WTC11 (cell line): ENCODE measurements around the gene MOB2. TPM values are rescaled to one million over a fixed set of nuclear protein-coding genes. Genes with fewer than 3 reads are reported as not detected.

Source experiments
- ATAC-seq: fragments of 200-7000 bp; cut with Tn5 transposase; 2 replicates; pipeline ENCODE4 v1.10.0; 2021; ENCODE audit warnings: mild to moderate bottlenecking, moderate library complexity
- CTCF ChIA-PET: fragments of 300-600 bp; sonication (Branson Sonifier 250); formaldehyde crosslinking; loops from one replicate; lab custom pipeline; 2021; ENCODE audit warnings: antibody characterized with exemption; lab: Charles Lee
- POLR2A ChIA-PET: fragments of 350-600 bp; sonication (Branson Sonifier 250); formaldehyde crosslinking; loops from one replicate; lab custom pipeline; 2021; ENCODE audit warnings: antibody characterized with exemption; lab: Charles Lee
- DNase-seq: peaks from one replicate; pipeline ENCODE4 v3.0.0; 2021; ENCODE audit warnings: low spot score
- H3K27ac Mint-ChIP-seq: 2 replicates; pipeline ENCODE4 v1.8.0; 2021; ENCODE audit warnings: mixed read lengths
- H3K27me3 Mint-ChIP-seq: 2 replicates; pipeline ENCODE4 v1.8.0; 2021; ENCODE audit warnings: low read depth, mild to moderate bottlenecking, moderate library complexity, mixed read lengths
- H3K36me3 Mint-ChIP-seq: 2 replicates; pipeline ENCODE4 v1.8.0; 2021; ENCODE audit warnings: mixed read lengths
- H3K4me1 Mint-ChIP-seq: 2 replicates; pipeline ENCODE4 v1.8.0; 2022; ENCODE audit warnings: mixed read lengths
- H3K4me3 Mint-ChIP-seq: 2 replicates; pipeline ENCODE4 v1.8.0; 2021; ENCODE audit warnings: mild to moderate bottlenecking, moderate library complexity, mixed read lengths
- H3K9me3 Mint-ChIP-seq: 2 replicates; pipeline ENCODE4 v1.8.0; 2021; ENCODE audit warnings: mixed read lengths
- ATF2 ChIP-seq: sonication (generic); formaldehyde crosslinking; IDR thresholded peaks from 2 replicates; pipeline ENCODE4 v1.8.1; 2022; ENCODE audit warnings: low read depth, missing genetic modification reagents, borderline replicate concordance
- CBFB ChIP-seq: sonication (generic); formaldehyde crosslinking; IDR thresholded peaks from 2 replicates; pipeline ENCODE4 v1.8.1; 2022; ENCODE audit warnings: mild to moderate bottlenecking, low read depth, missing genetic modification reagents
- E2F1 ChIP-seq: sonication (generic); formaldehyde crosslinking; IDR thresholded peaks from 2 replicates; pipeline ENCODE4 v1.8.0; 2022; ENCODE audit warnings: mild to moderate bottlenecking, missing genetic modification reagents
- ERG ChIP-seq: fragments of 250-450 bp; sonication (Bioruptor Pico); IDR thresholded peaks from 2 replicates; pipeline ENCODE4 v1.8.0; 2021; ENCODE audit warnings: mild to moderate bottlenecking
- ESRRA ChIP-seq: sonication (generic); formaldehyde crosslinking; IDR thresholded peaks from 2 replicates; pipeline ENCODE4 v1.8.1; 2022; ENCODE audit warnings: mild to moderate bottlenecking, missing genetic modification reagents, borderline replicate concordance
- ETV6 ChIP-seq: sonication (generic); formaldehyde crosslinking; IDR thresholded peaks from 2 replicates; pipeline ENCODE4 v1.8.1; 2022; ENCODE audit warnings: mild to moderate bottlenecking, missing genetic modification reagents
- FOXJ3 ChIP-seq: sonication (generic); formaldehyde crosslinking; IDR thresholded peaks from 2 replicates; pipeline ENCODE4 v1.9.0; 2021; ENCODE audit warnings: missing genetic modification reagents, mild to moderate bottlenecking, borderline replicate concordance
- FOXP1 ChIP-seq: sonication (generic); formaldehyde crosslinking; IDR thresholded peaks from 2 replicates; pipeline ENCODE4 v1.8.0; 2022; ENCODE audit warnings: missing genetic modification reagents, mild to moderate bottlenecking, moderate library complexity, borderline replicate concordance
- GABPB1 ChIP-seq: sonication (generic); formaldehyde crosslinking; IDR thresholded peaks from 2 replicates; pipeline ENCODE4 v1.8.1; 2023; ENCODE audit warnings: mild to moderate bottlenecking, missing genetic modification reagents
- GRHL2 ChIP-seq: fragments of 250-450 bp; sonication (Bioruptor Pico); IDR thresholded peaks from 2 replicates; pipeline ENCODE4 v1.8.0; 2022; ENCODE audit warnings: mild to moderate bottlenecking, moderate library complexity; ENCODE audit not compliant: insufficient replicate concordance, severe bottlenecking
- HMGA2 ChIP-seq: fragments of 250-450 bp; sonication (Bioruptor Pico); IDR thresholded peaks from 2 replicates; pipeline ENCODE4 v1.4.0; 2021; ENCODE audit warnings: mild to moderate bottlenecking, moderate library complexity
- NFYB ChIP-seq: sonication (generic); formaldehyde crosslinking; conservative IDR thresholded peaks from 2 replicates; pipeline ENCODE4 v1.8.0; 2022; ENCODE audit warnings: low read depth, missing genetic modification reagents
- NR2C2 ChIP-seq: sonication (generic); formaldehyde crosslinking; IDR thresholded peaks from 2 replicates; pipeline ENCODE4 v1.8.0; 2022; ENCODE audit warnings: mild to moderate bottlenecking, missing genetic modification reagents
- PREB ChIP-seq: sonication (generic); formaldehyde crosslinking; IDR thresholded peaks from 2 replicates; pipeline ENCODE4 v1.8.1; 2022; ENCODE audit warnings: mild to moderate bottlenecking, missing genetic modification reagents, moderate library complexity, borderline replicate concordance
- SOX15 ChIP-seq: fragments of 250-450 bp; sonication (Bioruptor Pico); IDR thresholded peaks from 2 replicates; pipeline ENCODE4 v1.9.0; 2021; ENCODE audit warnings: mild to moderate bottlenecking
- TEAD1 ChIP-seq: sonication (generic); formaldehyde crosslinking; IDR thresholded peaks from 2 replicates; pipeline ENCODE4 v1.8.0; 2022; ENCODE audit warnings: mild to moderate bottlenecking, missing genetic modification reagents
- ZNF138 ChIP-seq: sonication (generic); formaldehyde crosslinking; conservative IDR thresholded peaks from 2 replicates; pipeline ENCODE4 v1.8.1; 2022; ENCODE audit warnings: mild to moderate bottlenecking, moderate library complexity, missing genetic modification reagents
- ZNF281 ChIP-seq: sonication (generic); formaldehyde crosslinking; IDR thresholded peaks from 2 replicates; pipeline ENCODE4 v1.8.0; 2023; ENCODE audit warnings: mild to moderate bottlenecking, missing genetic modification reagents
- ZNF396 ChIP-seq: fragments of 250-450 bp; sonication (Bioruptor Pico); IDR thresholded peaks from 2 replicates; pipeline ENCODE4 v1.8.0; 2021; ENCODE audit warnings: mild to moderate bottlenecking, moderate library complexity, borderline replicate concordance
- ZNF512 ChIP-seq: sonication (generic); formaldehyde crosslinking; IDR thresholded peaks from 2 replicates; pipeline ENCODE4 v1.8.1; 2022; ENCODE audit warnings: missing genetic modification reagents, borderline replicate concordance
- total RNA-seq: library from RNA; stranded (reverse); gene quantifications from 3 replicates; pipeline ENCODE4 v1.2.3, GENCODE V29; 2021

The MOB2 gene
- total RNA-seq, 1 experiment from 2014 or later, result 21.7 TPM

- TF ChIP-seq ATF2 (CRISPR knock-in tag), result no peak
These were observed 7.4 kb downstream of the MOB2 start (continued) for GRCh38 chr11:1479006-1479677.

GRCh38 chr11:1478544-1478943, 8.0 kb downstream of the MOB2 start:
- H3K27ac Mint-ChIP-seq, result no peak overlapping the region
- ATAC-seq, result no peak
- ChIA-PET POLR2A (no interaction called here), CTCF (interaction anchor here (1.5 kb wide), 1 partner anchor 27 kb away, joined by 5 read pairs; no protein-coding TSS in a partner anchor)
- H3K4me3 Mint-ChIP-seq, result no peak overlapping the region
- TF ChIP-seq ZNF281 (CRISPR knock-in tag) (no peak), ZNF512 (no peak), HMGA2 (CRISPR knock-in tag) (no peak), ERG (CRISPR knock-in tag) (no peak), CBFB (CRISPR knock-in tag) (no peak), GABPB1 (no peak), ZNF396 (CRISPR knock-in tag) (no peak), FOXJ3 (no peak), PREB (CRISPR knock-in tag) (no peak), NFYB (CRISPR knock-in tag) (no peak), ESRRA (no peak), ZNF138 (CRISPR knock-in tag) (no peak), FOXP1 (CRISPR knock-in tag) (no peak), E2F1 (no peak), SOX15 (no peak), GRHL2 (CRISPR knock-in tag) (no peak), TEAD1 (no peak), ETV6 (CRISPR knock-in tag) (no peak), NR2C2 (no peak)
- no peaks in the 10 kb centered on the region; the same call in 1 of the 2 replicates for H3K27me3 Mint-ChIP-seq
- DNase-seq, result no peak
- H3K36me3 Mint-ChIP-seq, result no peaks in the 10 kb centered on the region; the same call in 1 of the 2 replicates
- no peaks in the 10 kb centered on the region for H3K4me1 Mint-ChIP-seq
- no peaks in the 10 kb centered on the region for H3K9me3 Mint-ChIP-seq
